ENCODE measurements around the gene GRM5.
"Not testable (repeated sequence)": the region's sequence is repeated elsewhere in the genome, so short reads cannot be mapped to it uniquely, and the experiment has no call there.

The GRM5 gene

DNA sequence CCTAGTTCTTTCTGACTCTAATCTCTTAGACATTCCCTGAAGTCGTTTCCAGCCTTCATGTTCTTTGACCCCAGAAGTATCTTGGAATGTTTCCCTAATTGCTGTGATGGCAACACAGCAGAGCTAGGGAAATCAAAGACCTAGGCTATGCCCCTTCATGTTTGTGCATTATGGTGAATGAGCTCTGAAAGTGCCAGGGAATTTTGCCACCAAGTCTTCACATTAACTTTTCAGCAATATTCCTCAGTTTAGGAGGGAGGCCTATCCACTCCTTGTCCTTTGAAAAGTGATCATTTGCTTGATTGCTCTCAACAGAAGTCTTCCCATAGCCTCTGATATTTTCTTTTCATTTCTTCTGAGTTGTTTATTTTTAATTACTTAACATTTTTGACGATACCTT, 164.3 kb downstream of the GRM5 start:
- not testable (repeated sequence) for ATAC-seq, H3K4me3 Mint-ChIP-seq

DNA sequence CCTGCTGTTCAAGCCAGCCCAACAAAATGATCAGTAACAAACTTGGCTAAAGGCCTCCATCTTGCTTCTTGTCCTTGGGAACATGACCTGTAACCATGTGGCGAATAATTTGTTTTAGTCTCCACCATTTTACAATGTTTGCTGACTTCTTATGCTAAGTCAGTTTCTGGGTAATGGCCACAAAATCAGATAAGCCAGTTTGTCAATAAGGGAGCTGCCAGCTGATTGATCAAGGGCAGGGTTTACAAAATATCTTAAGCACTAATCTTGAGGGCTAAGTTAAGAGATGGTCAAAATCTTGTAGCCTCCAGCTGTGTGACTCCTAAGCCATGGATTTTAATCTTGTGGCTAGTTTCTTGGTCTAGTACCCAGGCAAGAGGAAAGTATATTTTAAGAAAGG, 176.9 kb downstream of the GRM5 start:
- DNase-seq (ENCODE audit: low spot score in 2 of 2); H3K9me3 Mint-ChIP-seq; H3K36me3 Mint-ChIP-seq; H3K4me3 Mint-ChIP-seq; H3K4me1 Mint-ChIP-seq; ATAC-seq; H3K27ac Mint-ChIP-seq: not testable (repeated sequence)

More for the DNA sequence above, 164.3 kb downstream of the GRM5 start:
- not testable (repeated sequence) for H3K4me1 Mint-ChIP-seq; H3K27ac Mint-ChIP-seq; DNase-seq (ENCODE audit: low spot score in 2 of 2); H3K36me3 Mint-ChIP-seq; H3K9me3 Mint-ChIP-seq

DNA sequence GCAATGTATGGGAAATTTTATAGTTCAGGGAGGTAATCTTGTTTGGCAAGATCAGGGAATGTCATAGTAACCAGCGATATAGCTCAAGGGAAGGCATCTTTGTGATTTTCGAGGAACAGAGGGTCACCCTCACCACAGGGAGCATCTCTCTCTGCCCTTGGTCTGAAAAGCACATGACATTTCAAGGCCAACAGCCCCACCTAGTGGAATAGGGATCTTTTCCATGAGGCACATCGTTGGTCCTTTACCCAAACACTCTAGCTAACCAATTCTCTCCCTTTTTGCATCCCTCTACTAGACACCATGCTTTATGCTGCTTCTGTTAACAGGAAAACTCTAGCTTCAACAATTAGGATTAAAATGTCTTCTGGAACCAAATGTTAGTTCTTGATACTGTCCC, 179.0 kb downstream of the GRM5 start:
- Mint-ChIP-seq H3K9me3 (peaks cover 9% of the 10 kb centered on the region), H3K4me1 (no peaks in the 10 kb centered on the region), H3K4me3 (no peak overlapping the region), H3K27ac (no peak overlapping the region), H3K36me3 (no peaks in the 10 kb centered on the region)
- no peak for DNase-seq (ENCODE audit: low spot score in 2 of 2)
- no peak for ATAC-seq

DNA sequence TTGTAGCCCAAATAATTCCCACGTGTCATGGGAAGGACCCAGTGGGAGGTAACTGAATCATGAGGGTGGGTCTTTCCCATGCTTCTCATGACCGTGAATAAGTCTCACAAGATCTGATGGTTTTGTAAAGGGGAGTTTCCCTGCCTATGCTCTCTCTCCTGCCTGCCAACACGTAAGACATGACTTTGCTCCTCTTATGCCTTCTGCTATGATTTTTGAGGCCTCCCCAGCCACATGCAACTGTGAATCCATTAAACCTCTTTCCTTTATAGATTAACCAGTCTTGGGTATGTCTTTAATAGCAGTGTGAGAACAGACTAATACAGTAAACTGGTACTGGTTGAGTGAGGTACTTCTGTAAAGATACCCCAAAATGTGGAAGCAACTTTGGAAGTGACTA, 183.0 kb downstream of the GRM5 start:
- not testable (repeated sequence) for H3K36me3 Mint-ChIP-seq; H3K4me1 Mint-ChIP-seq; ATAC-seq; H3K27ac Mint-ChIP-seq; DNase-seq (ENCODE audit: low spot score in 2 of 2); H3K9me3 Mint-ChIP-seq; H3K4me3 Mint-ChIP-seq

DNA sequence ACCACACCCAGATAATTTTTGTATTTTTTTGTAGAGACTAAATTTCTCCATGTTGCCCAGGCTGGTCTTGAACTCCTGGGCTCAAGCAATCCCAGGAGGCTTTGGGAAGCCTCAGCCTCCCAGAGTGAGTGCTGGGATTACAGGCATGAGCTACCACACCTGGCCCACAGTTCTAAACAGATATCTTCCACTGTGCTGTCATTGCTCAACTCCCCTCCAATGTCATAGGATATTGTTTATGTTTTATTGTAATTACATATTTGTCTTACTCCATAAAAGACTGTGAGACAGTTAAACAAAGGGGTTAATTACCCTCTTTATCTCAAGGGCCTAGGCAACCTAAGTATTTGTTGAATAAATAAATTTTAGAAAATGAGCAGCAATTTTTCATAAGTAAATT, 204.2 kb downstream of the GRM5 start:
- no peaks in the 10 kb centered on the region for H3K36me3 Mint-ChIP-seq
- no peak overlapping the region for H3K27ac Mint-ChIP-seq
- no peaks in the 10 kb centered on the region for H3K4me1 Mint-ChIP-seq
- H3K9me3 Mint-ChIP-seq, result peaks cover 6% of the 10 kb centered on the region
- H3K4me3 Mint-ChIP-seq, result no peak overlapping the region
- ATAC-seq, result no peak
- no peak for DNase-seq (ENCODE audit: low spot score in 2 of 2)

DNA sequence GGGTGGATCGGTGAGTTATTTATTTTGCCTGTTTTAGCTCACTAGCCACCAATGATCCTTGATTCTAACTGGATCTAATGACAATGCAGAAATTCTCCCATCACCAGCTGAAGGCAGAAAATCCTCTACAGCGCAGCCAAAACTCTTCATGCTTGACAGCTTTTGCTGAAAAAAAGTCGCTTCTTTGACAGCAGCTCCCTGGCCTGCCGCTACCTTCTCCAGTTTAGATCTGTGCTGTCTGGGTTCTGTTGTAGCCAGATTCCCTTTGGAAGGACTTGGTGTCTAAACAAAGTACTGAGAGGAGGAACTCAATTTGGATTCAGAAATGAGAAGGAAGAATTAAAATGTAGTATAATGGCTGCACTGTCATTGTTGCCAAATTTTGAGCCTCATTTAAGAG, 205.4 kb downstream of the GRM5 start:
- not testable (repeated sequence) for DNase-seq (ENCODE audit: low spot score in 2 of 2); H3K36me3 Mint-ChIP-seq; ATAC-seq; H3K27ac Mint-ChIP-seq; H3K4me3 Mint-ChIP-seq; H3K4me1 Mint-ChIP-seq; H3K9me3 Mint-ChIP-seq

DNA sequence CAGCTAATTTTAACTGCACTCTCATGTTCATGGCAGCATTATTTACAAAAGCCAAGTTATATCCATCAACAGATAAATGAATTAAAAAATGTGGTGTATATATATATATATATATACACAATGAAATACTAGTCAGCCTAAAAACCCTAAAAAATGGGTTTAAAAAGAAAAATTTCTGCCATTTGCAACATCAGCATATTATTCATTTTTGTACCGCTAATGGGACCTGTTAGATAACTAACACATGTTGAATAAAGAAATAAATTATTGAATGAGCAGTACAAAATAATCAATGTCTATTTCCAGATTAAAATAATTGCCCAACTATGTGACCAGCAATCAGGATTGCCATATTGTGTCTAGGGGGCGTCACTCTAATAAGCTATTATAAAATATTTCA, 211.8 kb downstream of the GRM5 start:
- not testable (repeated sequence) for ATAC-seq; H3K4me3 Mint-ChIP-seq; H3K27ac Mint-ChIP-seq; H3K36me3 Mint-ChIP-seq; DNase-seq (ENCODE audit: low spot score in 2 of 2); H3K9me3 Mint-ChIP-seq; H3K4me1 Mint-ChIP-seq

DNA sequence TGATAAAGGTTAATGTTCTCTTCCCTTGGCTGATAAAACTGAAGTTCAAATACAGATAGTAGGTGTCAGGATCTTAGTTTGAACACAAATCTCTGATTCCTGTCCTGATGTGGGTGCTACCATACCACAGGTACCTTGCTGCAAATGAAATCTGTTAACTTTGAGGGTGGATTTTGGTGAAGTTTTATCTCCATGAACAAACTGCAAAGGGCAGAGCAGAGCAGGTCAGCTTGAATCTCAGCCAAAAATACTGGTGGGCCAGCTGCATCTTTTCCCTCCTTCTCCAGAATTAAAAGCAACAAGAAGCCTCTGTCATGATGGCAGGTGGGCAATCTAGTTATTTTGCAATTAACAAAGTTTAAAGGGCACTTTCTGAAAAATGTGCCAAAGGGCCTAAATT, 214.2 kb downstream of the GRM5 start:
- not testable (repeated sequence) for H3K27ac Mint-ChIP-seq; H3K4me3 Mint-ChIP-seq; H3K36me3 Mint-ChIP-seq; ATAC-seq; H3K4me1 Mint-ChIP-seq; H3K9me3 Mint-ChIP-seq; DNase-seq (ENCODE audit: low spot score in 2 of 2)

DNA sequence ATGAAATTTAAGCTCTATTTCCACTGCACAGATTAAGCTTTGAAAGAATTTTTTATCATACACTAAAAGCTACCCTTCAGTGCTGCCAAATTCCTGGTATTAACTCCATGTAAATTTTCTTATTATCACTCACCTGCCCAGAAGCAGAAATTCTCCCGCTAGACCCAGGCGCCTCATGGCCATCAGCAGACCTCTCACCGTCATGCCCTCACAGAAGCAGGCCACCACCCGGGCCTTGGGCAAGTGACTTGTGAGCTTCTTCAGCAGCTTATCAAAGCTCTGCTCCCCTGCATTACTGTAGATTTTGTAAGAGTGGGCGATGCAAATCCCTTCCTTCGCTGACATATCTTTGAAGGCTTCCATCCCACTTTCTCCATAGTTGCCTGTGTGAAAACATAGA, 216.0 kb downstream of the GRM5 start:
- not testable (repeated sequence) for H3K27ac Mint-ChIP-seq; H3K4me1 Mint-ChIP-seq; H3K36me3 Mint-ChIP-seq; H3K9me3 Mint-ChIP-seq; ATAC-seq; DNase-seq (ENCODE audit: low spot score in 2 of 2); H3K4me3 Mint-ChIP-seq

DNA sequence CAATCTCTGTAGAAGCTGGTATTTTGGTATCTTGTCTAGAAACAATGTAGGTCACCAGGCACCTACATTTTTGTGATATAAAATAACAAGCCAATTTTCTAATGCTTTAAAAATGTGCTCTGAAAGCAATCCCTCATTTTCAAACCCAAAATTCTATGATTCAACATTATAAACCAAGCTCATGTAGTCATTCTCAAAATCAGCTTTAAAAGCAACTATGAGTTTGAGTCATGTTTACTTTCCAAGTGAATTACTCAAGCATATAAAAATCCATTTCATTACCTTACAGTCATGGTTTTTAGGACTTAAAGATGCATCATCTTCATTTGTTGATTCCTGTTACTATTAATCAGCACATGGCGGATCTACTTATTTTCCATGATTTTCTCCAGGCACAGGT, 216.4 kb downstream of the GRM5 start:
- DNase-seq (ENCODE audit: low spot score in 2 of 2) (no peak), ATAC-seq (peak; percentile 44)
- no peak overlapping the region for H3K27ac Mint-ChIP-seq
- no peak overlapping the region for H3K4me3 Mint-ChIP-seq
- no peaks in the 10 kb centered on the region for H3K9me3 Mint-ChIP-seq
- no peaks in the 10 kb centered on the region for H3K36me3 Mint-ChIP-seq
- no peaks in the 10 kb centered on the region for H3K4me1 Mint-ChIP-seq

DNA sequence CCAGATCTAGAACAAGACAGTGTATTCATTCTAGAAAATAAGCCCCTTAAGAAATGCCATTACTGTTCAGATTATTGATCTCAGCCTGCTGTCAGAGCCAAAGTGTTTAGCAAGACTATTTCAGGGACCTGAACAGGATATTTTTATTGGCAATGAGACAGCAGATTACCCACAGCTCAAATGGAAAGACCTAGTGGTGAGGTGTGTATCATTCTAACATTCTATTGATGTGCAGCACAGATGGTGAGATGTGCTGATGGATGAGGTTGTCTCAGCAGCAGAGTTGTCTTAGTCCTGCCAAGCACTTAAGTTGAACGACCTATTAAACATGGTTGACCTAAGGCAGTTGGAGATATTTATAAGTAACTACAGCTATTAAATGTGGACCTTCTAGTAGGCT, 219.5 kb downstream of the GRM5 start:
- DNase-seq (ENCODE audit: low spot score in 2 of 2); H3K9me3 Mint-ChIP-seq; H3K4me3 Mint-ChIP-seq; ATAC-seq; H3K27ac Mint-ChIP-seq; H3K36me3 Mint-ChIP-seq; H3K4me1 Mint-ChIP-seq: not testable (repeated sequence)

DNA sequence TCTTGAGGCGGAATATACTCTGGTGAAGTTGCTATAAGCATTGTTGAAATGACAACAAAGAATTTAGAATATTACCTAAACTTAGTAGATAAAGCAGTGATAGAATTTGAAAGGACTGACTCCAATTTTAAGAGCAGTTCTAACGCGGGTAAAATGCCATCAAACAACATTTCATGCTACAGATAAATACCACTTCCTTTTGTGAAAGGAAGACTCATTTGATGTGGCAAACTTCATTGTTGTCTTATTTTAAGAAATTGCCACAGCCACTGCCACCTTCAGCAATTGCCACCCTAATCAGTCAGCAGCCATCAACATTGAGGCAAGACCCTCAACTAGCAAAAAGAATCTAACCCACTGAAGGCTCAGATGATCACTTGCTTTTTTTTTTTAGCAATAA, 220.8 kb downstream of the GRM5 start:
- not testable (repeated sequence) for H3K9me3 Mint-ChIP-seq; H3K4me3 Mint-ChIP-seq; H3K36me3 Mint-ChIP-seq; H3K4me1 Mint-ChIP-seq; DNase-seq (ENCODE audit: low spot score in 2 of 2); ATAC-seq
- peak overlapping the region; percentile 18 for H3K27ac Mint-ChIP-seq

DNA sequence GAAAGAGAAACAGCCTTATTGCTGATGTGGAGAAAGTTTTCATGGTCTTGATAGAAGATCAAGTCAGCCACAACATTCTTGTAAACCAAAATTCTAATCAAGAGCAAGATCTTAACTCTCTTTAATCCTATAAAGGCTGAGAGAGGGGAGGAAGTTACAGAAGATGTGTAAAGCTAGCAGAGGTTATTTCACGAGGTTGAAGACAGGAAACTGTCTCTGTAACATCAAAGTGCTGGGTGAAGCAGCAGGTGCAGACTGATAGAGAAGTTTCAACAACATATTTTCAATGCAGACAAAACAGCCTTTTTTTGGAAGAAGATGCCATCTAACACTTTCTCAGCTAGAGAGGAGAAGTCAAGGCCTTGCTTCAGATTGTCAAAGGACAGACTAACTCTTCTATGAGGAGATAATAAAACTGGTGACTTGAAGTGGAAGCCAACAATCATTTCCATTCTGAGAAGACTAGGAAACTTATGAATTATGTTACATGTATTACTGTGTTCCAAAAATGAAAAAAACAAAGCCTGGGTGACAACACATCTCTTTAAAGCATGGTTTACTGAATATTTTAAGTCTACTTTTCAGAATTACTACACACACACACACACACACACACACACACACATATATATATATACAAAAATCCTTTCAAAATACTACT, 221.9 kb downstream of the GRM5 start:
- peak; percentile 62 for ATAC-seq
- not testable (repeated sequence) for DNase-seq (ENCODE audit: low spot score in 2 of 2); H3K9me3 Mint-ChIP-seq; H3K36me3 Mint-ChIP-seq; H3K4me1 Mint-ChIP-seq; H3K4me3 Mint-ChIP-seq
- H3K27ac Mint-ChIP-seq, result peak overlapping the region; percentile 18

DNA sequence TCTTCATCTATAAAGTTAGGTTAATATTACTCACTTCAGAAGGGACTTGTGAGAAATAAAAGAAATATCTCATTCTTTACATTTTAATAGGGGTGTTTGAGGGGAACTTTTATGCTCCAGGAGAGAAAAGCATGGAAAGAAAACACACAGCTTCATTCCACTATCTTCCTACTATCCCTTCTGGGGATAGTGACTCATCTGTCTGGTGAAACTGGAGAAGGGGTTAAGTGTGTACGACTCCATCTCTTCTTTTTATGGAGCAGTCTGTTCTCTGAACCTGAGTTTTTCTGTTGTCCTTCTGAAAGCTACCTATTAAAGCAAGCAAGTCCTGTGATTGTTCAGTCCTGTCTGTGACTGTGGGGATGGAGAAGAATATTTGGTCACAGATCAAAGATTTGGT, 227.6 kb downstream of the GRM5 start:
- H3K4me3 Mint-ChIP-seq; ATAC-seq; DNase-seq (ENCODE audit: low spot score in 2 of 2); H3K27ac Mint-ChIP-seq; H3K4me1 Mint-ChIP-seq; H3K36me3 Mint-ChIP-seq; H3K9me3 Mint-ChIP-seq: not testable (repeated sequence)

DNA sequence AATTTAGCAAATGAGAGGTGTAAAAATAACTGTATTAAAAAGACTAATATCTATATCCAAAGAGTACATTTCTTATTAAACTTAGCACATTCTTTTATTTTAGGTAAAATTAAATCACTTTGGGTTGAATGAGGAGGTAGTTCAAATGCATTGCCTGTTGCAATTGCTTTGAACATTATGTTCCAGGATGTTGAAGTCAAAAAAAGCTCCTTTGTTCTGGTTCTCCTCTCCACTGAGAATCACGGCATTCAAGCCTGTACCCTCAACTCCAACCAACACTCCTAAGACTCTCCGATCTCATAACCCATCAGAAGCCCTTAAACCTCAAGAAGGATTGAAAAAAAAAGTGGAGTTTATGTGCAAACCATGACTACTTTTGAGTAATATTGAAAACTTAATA, 230.1 kb downstream of the GRM5 start:
- not testable (repeated sequence) for H3K27ac Mint-ChIP-seq; H3K4me1 Mint-ChIP-seq; ATAC-seq; DNase-seq (ENCODE audit: low spot score in 2 of 2); H3K4me3 Mint-ChIP-seq; H3K36me3 Mint-ChIP-seq; H3K9me3 Mint-ChIP-seq

DNA sequence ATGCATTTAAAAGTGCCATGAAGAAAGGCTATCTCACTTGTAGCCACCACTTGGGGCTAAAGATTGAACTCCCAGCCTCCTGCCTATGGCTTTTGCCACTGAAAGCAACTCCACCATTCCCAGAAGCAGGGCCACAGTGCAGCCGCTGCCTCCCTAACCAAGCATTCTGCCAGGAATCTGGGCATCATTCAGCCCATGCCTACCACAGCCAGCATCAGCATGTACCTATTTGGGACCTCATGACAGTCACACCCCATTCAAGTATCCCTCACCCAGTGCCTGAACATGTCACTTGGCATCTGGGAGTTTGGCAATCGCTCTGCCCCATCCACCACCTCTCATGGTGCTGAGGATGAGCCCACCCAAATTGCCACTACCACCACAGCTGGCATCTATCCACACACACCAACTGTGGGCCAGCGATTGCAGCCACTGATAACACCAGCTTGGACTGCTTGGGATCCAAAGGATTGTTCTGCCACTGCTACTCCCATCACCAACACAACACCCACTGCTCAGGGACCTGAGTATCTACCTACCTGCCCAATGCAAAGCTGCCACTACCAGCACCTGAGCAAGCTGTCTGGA, 234.4 kb downstream of the GRM5 start:
- Mint-ChIP-seq H3K4me1 (no peaks in the 10 kb centered on the region), H3K36me3 (no peaks in the 10 kb centered on the region), H3K9me3 (peaks cover 7% of the 10 kb centered on the region), H3K4me3 (no peak overlapping the region), H3K27ac (no peak overlapping the region)
- ATAC-seq (peak; percentile 21), DNase-seq (ENCODE audit: low spot score in 2 of 2) (no peak)

Data from stimulated activated effector memory CD8-positive, alpha-beta T cell treated with anti-CD3 and anti-CD28 coated beads, Interleukin-12 subunit alpha, Interleukin-12 subunit beta, amount 100 ng/mL, for 72 hours (primary cell).